Smooth muscle cell of the brain vasculature (primary cell): Measurements from ENCODE around the gene BABAM2.

Experiments
- DNase-seq: peaks from one replicate; pipeline ENCODE4 v3.0.0-alpha.2; 2012; ENCODE audit warnings: low read depth, low spot score

The BABAM2 gene

DNA sequence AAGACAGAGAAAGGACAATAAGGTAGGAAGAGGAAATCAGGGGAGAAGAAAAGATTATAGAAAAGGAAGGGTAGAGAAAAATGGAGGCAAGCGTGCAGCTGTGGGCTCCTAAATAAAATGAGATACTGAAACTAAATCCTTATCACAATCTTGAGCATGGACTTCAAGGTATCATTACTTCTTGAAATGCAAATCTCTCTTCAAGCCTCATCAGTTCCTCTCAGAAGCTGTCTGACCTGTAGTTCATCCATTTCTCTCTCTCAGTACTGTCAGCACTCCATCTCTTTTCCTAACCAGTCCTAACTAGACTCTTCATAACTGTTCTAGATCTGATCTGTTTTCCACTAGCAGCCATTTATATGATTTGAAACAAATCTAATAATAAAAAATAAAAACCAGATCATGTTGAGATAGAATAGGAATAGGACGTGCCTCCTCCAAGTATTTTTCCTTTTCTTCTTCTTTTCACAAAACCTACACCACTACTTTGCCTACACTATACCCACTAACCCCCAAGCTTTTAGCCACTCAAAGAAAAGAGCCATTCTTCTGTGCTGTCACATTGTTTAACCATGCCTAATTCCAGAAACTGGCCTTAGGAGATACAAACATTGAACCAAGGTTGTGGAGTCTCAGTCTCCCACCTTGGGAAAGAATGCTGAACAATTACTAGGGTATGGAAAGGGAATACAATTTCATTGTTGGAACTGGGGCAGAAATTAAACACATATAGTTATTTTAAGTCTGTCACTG, 21.1 kb downstream of the BABAM2 start:
- no peak for DNase-seq

DNA sequence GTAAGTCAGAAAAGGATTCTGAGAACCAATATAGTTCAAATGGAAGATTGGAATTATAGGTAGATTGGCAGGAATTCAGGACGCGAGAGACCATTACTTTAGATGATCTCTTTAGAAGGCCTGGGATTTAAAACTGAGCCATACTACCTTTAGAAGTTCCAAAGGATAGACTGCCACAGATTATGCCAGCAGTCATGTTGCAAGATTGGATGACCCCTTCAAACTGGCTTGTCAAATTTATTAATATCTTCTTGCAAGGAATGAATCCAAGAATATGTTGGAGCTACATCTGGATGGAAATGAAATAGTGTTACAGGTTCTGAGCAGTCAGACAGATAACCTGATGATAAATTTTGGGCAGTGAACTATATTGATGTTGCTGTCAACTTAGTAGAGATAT, 22.0 kb downstream of the BABAM2 start:
- DNase-seq, result no peak

DNA sequence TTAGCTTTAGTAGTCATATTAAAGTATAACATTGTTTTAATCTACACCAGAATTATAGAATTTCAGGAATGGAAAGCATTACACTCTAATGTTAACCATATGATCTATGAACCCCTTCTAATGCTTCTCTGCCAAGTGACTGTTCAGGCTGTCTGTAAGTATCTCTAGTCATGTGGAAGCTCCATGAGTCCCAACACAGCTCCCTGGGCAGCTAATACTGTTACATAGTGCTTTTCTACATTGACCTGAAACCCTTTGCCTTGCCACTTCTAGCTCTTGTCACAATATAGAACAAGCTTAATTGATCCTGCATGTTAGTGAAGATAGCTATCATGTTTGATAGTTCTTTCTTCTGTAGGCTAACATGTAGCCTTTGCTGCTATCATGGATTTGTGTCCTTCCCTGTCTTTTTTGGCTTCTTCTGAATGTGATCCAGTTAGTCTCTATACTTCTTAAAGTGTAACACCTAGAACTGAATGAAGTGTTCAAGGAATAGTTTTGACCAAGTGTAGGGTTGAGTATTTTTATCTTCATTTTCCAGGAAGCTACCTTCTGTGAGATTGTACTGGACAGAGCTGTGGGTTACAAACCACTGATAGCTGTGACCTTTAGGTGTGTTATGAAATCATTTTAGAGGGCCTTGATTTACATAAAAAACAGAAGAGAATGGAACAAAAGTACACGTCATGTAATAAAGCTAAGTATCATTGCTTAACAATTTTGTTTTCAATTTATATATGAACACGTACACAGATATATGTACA, 23.7 kb downstream of the BABAM2 start:
- no peak for DNase-seq

DNA sequence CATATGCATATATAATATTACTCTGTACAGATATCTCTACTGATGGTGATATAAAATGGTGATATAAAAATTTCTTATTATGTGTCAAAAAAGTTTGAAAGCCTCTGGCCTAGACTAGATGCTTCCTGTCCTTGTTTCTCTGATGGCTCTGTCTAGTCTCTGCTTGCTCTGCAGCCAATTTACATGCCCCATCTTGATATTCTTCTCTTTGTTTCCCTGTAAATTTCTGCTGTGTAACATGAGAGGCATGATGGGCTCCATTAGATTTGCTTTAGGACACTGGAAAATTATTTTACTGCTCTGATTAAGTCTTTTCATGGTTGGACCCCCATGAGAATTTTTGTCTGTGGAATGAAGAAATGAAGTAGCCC, 24.3 kb downstream of the BABAM2 start:
- no peak for DNase-seq

DNA sequence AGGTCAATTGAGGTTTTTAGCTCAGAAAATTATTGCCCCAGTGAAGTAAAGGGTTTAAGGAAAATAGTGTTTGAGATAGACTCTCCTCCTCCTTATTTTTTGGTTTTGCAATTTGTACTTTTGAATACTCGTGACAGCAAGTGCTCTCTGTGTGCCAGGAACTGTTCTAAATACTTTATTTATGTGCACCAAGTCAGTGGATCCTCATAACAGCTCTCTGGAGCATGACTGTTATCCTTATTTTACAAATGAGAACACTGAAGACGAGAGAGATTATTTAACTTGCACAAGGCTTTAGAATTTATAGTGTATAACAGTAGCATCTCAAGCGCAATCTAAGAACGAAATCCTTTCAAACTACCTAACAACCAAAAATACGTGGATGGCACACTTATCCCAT, 24.7 kb downstream of the BABAM2 start:
- no peak for DNase-seq

DNA sequence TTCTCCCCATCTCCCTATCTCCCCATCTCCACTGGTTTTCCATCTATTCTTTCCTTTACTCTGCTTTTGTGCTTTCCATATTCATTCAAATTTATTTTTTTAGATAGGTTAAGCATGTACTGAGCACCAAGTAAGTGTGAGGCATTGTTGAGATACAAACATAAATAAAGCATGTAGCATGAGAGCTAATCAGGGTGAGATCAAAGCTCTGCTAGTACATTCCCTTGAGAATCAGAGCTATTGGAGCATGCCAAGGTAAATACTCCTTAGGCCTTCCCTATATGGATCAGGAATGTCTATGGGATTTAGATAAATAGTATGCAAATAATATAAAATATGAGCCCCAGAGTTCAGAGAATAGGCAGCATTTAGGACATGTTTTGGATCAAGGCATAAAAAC, 25.3 kb downstream of the BABAM2 start:
- DNase-seq, result no peak

DNA sequence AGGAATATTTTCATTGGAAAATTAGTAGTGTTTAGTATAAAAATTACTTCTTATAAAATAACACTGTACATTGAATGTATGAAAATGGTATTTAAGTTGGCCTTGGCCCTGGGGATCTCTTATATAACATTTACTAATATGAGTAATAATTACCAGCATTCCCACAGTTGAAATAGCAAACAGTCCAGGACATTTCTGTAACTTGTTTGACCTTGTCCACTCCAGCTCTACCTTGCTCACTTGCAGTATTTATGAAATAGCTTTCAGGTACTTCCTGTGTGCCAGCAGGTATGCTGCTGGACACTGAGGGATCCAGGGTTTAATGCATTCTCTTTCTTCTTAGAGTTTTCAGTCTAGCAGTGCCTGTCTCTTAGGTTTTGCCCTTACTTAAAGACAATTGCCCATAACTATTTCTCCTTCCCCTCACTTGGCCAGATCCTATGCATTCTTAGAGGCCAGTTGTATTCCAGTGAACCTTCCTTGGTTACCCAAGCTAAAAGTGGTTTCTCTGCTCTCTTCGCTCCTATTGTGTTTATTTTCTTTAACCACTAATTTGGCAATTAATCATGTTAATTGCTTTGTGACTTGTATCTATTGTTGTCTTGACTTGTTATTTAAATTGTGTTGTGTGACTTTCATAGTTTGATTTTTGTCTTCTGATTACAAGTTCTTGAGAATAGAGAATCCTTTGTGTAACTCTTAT, 25.9 kb downstream of the BABAM2 start:
- DNase-seq, result no peak

DNA sequence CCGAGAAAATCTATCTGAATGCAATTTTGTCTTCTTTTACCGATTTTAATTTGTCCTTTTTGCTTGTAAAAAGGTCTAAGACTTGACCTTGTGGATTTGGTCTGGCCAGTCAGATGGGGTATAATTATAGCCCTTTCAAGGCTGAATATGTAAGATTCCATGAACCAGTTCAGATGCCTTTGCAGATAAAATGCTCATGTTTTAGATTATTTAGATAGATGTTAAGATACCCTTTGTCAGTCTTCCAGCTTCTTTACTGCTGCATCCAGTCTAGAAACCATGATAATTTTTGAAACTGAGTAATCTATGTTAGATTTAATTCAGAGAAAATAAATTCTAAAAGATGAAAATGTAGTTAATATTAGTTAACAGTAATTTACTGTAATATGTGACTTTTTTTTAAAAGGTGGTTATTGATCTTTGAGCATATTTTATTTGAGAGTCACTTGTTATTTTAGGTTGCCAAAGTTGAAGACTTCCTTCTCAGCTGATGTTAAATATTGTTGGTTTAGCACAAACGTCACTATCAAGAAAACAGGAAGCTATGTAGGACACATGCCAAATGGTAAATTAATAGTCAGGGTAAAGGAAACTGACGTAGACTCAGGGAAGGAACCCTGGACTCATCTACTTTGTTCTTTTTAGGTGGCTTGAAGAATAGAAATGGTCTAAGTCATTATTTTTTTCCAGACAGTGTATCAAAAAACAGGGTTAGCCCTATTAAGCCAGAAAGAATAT, 29.8 kb downstream of the BABAM2 start:
- peak; percentile 26 for DNase-seq

DNA sequence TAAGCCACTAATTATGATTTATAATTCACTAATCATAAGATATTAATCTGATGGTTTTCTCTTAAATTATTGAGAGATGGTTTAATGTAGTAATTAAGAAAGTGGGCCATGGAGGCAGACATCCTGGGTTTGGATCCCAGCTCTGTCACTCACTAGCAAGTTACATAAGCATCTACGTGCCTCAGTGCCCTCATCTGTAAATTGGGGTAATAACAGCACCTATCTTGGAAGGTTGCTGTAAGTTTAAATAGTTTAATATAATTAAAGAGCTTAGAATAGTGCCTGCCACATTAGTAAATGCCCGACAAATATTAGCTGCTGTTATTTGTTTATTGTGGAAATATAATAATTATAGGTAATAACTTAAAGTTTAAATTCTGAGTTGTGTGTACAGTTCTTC, 30.9 kb downstream of the BABAM2 start:
- no peak for DNase-seq

DNA sequence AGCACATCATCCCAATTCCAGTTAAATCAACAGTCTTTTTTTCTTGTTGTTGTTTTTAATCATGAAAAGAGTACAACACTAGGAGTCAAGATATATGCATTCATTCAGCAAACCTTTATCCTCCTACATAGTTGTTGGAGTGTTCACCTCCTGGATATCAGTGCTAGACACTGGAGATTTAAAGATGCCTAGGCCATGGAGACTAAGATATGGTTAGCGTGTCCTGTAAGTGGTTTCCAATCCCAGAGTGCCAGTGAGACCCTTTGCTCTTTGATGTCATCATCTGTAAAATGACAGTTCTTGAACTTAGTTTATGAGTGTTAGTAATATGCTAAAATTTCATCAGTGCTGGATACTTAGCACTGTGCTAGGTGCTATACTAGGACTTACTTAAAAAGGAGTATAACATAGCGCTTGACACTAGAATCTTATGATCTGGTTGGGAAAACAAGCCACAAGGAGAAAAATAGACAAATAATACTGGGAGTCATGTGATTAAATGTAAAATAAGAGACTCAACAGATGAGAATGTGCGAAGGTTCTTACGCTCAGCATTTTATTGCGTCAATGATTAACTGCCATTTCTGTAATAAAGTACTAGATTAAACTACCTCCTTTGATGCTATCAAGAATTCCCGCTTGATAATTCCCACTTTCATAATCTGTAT, 31.5 kb downstream of the BABAM2 start:
- DNase-seq, result no peak

DNA sequence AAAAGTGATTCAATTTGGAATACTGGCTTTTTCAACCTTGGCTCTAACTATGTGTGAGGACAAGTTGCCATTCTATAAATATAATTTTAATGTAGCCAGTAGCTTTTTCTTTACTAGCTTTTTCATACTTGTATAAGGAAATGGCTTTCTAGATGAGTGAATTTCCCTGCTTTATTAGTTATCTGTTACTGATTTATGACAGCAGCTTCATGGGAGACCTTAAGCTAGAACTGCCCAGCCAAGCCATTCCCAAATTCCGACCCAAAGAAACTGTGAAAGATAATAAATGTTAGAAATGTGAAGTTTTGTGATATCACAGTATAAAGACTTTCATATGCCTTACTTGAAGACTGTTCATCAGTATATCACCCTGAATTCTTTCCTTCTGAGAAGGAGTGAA, 32.3 kb downstream of the BABAM2 start:
- DNase-seq, result no peak

DNA sequence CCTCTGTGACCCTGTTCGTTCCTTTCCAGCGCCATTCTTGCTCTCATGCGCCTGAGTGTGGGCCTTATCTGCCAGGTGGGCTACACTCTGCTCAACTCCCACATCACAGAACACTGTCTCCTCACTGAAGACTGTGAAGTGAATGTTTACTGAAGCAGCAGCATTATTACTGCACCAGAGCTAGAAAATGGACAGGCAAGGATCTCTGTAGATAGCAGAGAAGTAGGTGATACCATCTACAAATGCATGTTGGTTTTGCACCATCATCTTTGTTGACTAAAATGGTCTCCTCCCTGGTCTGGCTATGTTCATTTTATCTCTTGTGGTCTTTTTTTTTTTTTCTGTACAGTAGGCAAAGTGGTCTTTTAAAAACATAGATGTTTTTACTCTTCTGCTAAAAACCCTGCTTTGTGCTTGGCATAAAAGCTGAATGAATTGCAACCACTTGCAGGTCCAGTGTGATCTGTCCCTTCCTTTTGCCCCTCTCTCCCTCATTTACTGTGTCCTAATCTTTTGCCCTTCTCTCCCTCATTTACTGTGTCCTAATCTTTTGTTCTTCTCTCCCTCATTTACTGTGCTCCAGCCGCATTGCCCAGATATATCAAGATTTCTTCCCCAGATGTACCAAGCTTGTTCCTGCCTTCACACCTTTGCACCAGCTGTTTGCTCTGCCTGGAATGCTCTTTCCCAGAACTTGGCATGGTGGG, 35.4 kb downstream of the BABAM2 start:
- no peak for DNase-seq

DNA sequence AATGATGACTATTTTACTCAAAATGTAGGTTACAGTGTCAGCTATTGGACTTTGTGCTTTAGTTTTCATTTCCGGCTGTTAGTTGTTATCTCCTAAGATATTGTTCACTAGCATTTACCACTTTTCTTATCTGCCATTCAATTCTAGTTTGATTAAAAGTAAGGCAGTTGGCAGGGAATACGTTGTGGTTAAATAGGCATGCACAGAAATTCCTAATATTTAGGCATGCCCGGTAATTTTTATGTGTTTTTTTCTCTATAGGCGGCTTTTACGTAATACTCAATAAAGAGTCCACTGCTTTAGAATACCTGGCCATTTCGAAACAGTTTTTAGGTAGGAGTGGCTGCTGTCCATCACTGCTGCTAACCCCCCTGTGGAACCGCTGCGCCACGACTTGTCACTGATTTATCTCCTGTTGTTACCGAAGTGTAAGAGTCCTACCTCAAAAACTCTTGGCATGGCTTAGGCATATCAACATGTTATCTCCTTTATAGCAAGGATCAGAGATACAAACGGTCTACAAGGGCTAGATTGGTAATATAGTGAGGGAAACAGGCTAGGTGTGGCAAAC, 39.5 kb downstream of the BABAM2 start:
- no peak for DNase-seq

DNA sequence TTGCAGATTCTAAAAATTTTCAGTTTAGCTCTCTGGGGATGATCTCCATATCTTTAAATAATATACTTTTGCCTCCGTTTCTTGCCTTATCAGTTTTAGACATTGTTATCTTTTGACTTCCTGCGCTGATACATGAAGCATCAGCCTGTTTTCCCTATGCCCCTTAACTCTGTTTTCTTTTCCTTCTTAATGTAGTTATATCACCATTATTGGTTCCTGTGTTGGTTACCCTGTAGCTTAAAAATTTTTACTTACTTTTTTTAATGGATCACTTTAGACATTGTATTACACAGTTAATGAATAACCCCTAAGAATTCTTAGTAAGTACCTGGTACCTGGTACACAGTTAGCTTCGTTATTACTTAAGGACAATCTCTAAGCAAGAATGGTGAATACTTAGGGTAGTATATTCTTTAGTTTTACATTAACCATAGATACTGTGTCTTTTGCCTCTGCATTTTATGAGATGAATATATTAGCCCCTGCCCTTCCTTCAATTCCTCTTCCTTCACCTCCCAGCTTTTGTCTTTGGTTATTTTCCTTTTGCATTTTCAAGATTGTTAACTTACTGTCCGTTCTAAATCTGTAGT, 40.9 kb downstream of the BABAM2 start:
- no peak for DNase-seq

DNA sequence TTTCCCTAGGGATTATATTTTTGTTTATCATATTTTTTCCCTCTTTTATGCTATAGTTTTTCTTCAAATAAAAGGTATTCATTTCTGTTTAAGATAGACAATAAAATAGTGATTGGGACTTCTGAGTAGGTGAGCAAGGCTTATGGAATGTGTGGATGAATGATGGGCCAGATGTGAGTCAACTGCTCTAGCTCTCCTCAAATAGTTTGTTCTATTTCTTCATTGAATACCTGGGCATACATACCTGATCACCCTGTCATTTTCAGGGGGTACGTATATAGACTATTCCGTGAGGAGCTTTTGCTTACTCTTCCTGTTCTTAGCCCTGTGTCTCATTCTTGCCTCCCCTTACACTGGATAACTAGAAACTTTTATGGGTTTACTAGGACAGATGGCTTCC, 41.9 kb downstream of the BABAM2 start:
- no peak for DNase-seq

DNA sequence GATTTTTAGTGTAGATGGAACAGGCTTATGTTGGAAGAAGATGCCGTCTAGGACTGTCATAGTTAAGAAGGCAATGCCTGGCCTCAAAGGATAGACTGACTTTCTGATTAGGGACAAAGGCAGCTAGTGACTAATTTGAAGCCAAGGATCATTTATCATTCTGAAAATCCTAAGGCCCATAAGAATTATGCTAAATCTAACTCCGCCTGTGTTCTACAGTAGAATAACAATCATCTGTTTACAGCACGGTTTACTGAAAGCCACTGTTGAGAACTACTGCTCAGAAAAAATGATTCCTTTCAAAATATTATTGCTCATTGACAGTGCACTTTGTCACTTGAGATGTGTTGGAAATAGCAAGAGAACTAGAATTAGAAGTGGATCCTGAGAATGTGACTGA, 44.5 kb downstream of the BABAM2 start:
- DNase-seq, result no peak

DNA sequence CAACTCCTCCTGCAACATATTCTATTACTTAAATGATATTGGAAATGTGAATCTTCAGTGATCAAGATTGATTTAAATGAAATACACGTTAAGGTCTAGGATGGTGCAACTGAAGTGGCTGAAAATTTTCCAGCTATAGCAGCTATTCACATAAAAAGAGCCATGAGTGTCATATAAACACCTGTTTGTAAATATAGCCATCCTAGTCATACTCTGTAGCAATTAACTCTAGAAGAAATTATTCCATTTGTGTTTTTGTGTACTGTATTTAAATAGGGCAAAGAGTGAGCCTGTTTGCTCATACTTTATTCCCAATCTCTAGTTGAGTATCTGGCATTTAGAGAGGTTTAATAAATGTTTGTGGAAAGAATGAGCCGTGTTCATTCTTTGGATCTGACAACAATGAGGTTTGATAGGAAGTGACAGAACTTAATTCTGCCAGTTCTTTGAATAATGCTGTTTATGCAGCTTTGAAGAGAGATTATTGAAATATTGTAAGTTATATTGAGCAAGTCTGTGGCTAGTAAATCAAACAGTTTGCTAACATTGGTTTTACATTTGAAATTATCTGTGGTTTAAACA, 49.7 kb downstream of the BABAM2 start:
- no peak for DNase-seq

DNA sequence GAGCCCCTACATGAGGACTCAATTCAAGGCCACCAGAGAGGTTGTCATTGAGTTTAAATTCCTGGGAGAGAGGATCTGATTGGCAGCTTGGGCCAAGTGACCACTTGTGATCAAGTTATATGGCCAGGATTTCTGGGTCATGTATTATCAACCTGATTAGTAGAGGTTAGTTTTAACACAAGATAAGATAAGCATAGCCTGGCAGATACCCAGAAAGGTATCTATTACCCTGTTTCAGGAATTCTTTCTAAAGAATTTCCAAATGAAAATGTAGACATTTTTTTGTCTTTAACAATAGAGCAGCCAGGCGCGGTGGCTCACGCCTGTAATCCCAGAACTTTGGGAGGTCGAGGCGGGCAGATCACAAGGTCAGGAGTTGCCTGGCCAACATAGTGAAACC, 50.5 kb downstream of the BABAM2 start:
- DNase-seq, result no peak

DNA sequence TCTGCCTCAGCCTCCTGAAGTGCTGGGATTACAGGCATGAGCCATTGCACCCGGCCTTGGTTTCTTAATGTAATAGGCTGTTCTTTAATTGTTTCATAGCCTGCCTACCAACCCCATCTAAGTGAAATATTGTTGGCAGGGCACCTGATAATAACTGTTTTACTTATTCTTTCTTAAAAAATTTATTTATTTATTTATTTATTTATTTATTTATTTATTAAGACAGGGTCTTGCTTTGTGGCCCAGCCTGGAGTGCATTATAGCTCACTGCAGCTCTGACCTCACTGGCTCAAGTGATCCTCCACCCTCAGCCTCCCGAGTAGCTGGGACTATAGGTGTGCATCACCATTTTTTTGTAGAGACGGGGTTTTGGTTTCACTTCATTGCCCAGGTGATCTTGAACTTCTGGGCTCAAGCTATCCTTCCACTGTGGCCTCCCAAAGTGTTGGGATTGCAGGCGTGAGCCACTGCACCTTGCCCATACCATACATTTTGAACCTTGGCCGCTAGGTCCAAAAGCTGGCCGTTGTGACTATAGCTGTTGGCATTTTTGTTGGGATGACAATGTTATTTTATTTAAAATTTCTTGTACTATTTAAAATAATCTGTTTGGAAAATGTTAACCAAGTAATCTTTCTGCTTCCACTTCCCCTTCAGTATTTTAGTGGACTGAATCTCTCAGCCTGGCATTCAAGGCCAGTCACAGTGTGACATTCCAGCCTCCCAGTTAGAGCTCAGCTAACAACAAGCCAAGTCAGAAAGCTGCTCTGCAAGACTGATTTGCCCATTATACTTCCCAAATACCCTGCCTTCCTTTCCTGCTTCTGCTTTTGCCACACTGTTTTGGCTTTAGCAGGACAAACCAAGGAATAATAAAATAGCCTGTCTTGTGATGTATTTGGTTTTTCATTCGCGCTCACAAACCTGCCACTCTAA, 52.4 kb downstream of the BABAM2 start:
- DNase-seq, result no peak
